B cell (primary cell): ENCODE data around the gene NDUFS7. TPM values are rescaled to one million over a fixed set of nuclear protein-coding genes. Genes with fewer than 3 reads are reported as not detected.

Experiments used
- ATAC-seq: fragments of 200-7000 bp; cut with Tn5 transposase; one replicate; pipeline ENCODE4 v1.10.0; 2021; ENCODE audit warnings: low read depth, mild to moderate bottlenecking, moderate number of reproducible peaks, moderate library complexity
- CTCF ChIA-PET: fragments of 350-600 bp; sonication (Branson Sonifier 250); formaldehyde crosslinking; loops from one replicate; lab custom pipeline; 2021; ENCODE audit warnings: antibody characterized with exemption, inconsistent platforms; lab: Charles Lee
- POLR2A ChIA-PET: fragments of 350-600 bp; sonication (Branson Sonifier 250); formaldehyde crosslinking; loops from one replicate; lab custom pipeline; 2021; ENCODE audit warnings: antibody characterized with exemption; lab: Charles Lee
- DNase-seq: peaks from one replicate; pipeline ENCODE4 v3.0.0; 2013
- H2AFZ ChIP-seq: 2 replicates; pipeline ENCODE4 v1.6.1; 2012; ENCODE audit warnings: mild to moderate bottlenecking, low read depth, low read length; ENCODE audit not compliant: insufficient read depth, poor library complexity, severe bottlenecking
- H3K27ac ChIP-seq, 2 donors: 1 replicate in 1 of 2; 2 replicates in 1 of 2; pipeline ENCODE4 v1.5.1; 2012 to 2013; ENCODE audit warnings: low read length in 2 of 2, mild to moderate bottlenecking in 2 of 2, moderate library complexity in 1 of 2
- H3K27me3 ChIP-seq, 4 experiments: fragments of 200-600 bp in 1 of 4; sonication (generic) in 1 of 4; replicated peaks in 1 of 4; 1 replicate in 2 of 4; 2 replicates in 2 of 4; pipeline versions ENCODE4 v1.6.1 to v1.7.0; 2013 to 2016; ENCODE audit warnings: low read length in 3 of 4, mild to moderate bottlenecking in 2 of 4, mixed read lengths in 1 of 4, moderate library complexity in 1 of 4; ENCODE audit not compliant: insufficient read depth in 4 of 4, control insufficient read depth in 3 of 4; ENCODE audit errors: control extremely low read depth in 1 of 4
- H3K36me3 ChIP-seq, 2 experiments: replicated peaks in 1 of 2; 1 replicate in 1 of 2; 2 replicates in 1 of 2; pipeline versions ENCODE4 v1.6.1 to v1.7.1; 2013; ENCODE audit warnings: low read length in 1 of 2; ENCODE audit not compliant: insufficient read depth in 2 of 2, control insufficient read depth in 1 of 2; ENCODE audit errors: control extremely low read depth in 1 of 2, extremely low read depth in 1 of 2
- H3K4me1 ChIP-seq, 2 donors: fragments of 200-600 bp in 1 of 2; sonication (generic) in 1 of 2; 1 replicate in 1 of 2; 2 replicates in 1 of 2; pipeline versions ENCODE4 v1.5.1 to v1.6.1; 2013 to 2017; ENCODE audit warnings: low read length in 2 of 2; ENCODE audit not compliant: control insufficient read depth in 2 of 2, insufficient read depth in 2 of 2
- H3K4me2 ChIP-seq: replicated peaks from 2 replicates; pipeline ENCODE3; 2012; ENCODE audit warnings: mild to moderate bottlenecking, low read depth, low read length; ENCODE audit not compliant: poor library complexity, severe bottlenecking
- H3K4me3 ChIP-seq, 5 experiments: fragments of 200-600 bp in 1 of 5; sonication (generic) in 1 of 5; 1 replicate in 3 of 5; 2 replicates in 2 of 5; pipeline versions ENCODE4 v1.5.1 to v1.7.0; 2011 to 2016; ENCODE audit warnings: low read length in 4 of 5, mild to moderate bottlenecking in 4 of 5, low read depth in 2 of 5, control low read depth in 1 of 5, moderate library complexity in 1 of 5; ENCODE audit not compliant: insufficient read depth in 1 of 5; ENCODE audit errors: control extremely low read depth in 1 of 5, extremely low read depth in 1 of 5
- H3K79me2 ChIP-seq: fragments of 200-600 bp; sonication (generic); one replicate; pipeline ENCODE4 v1.6.0; 2016; ENCODE audit warnings: low read length; ENCODE audit not compliant: control insufficient read depth, insufficient read depth
- H3K9ac ChIP-seq: fragments of 200-600 bp; sonication (generic); 2 replicates; pipeline ENCODE4 v1.6.1; 2017; ENCODE audit warnings: mild to moderate bottlenecking, low read length, moderate library complexity
- H3K9me3 ChIP-seq, 3 donors: one replicate each; pipeline versions ENCODE4 v1.6.1 to v1.7.1; 2013; ENCODE audit warnings: low read length in 2 of 3; ENCODE audit not compliant: control insufficient read depth in 2 of 3, insufficient read depth in 1 of 3; ENCODE audit errors: control extremely low read depth in 1 of 3
- H4K20me1 ChIP-seq: 2 replicates; pipeline ENCODE4 v1.6.0; 2012; ENCODE audit warnings: mild to moderate bottlenecking, low read length; ENCODE audit not compliant: insufficient read depth, control insufficient read depth, poor library complexity, severe bottlenecking
- H3K27ac Mint-ChIP-seq: one replicate; pipeline ENCODE4 v1.8.0; 2021; ENCODE audit warnings: mixed read lengths
- H3K27me3 Mint-ChIP-seq: one replicate; pipeline ENCODE4 v1.8.0; 2021; ENCODE audit warnings: mixed read lengths
- H3K4me1 Mint-ChIP-seq: one replicate; pipeline ENCODE4 v1.8.0; 2021; ENCODE audit warnings: mixed read lengths
- H3K4me3 Mint-ChIP-seq: one replicate; pipeline ENCODE4 v1.8.0; 2021; ENCODE audit warnings: mixed read lengths
- H3K9me3 Mint-ChIP-seq: one replicate; pipeline ENCODE4 v1.8.0; 2022; ENCODE audit warnings: mixed read lengths; ENCODE audit not compliant: insufficient read depth
- EZH2 ChIP-seq: IDR thresholded peaks from 2 replicates; pipeline ENCODE4 v1.6.1; 2012; ENCODE audit warnings: borderline replicate concordance, low read depth, mild to moderate bottlenecking, moderate library complexity, low read length; ENCODE audit not compliant: insufficient read depth, poor library complexity, severe bottlenecking
- WGBS: methylation state at CpG from one replicate; pipeline ENCODE4 v1.1.5; 2013; ENCODE audit warnings: missing lambda C conversion rate; ENCODE audit not compliant: insufficient coverage; 5-methylcytosine and 5-hydroxymethylcytosine counted together
- intact Hi-C: fragments of 100-400 bp; cut with micrococcal nuclease; formaldehyde crosslinking; loops from one replicate; pipeline ENCODE4 v1.10.0; 2022
- polyA plus RNA-seq: library from polyadenylated mRNA; depleted of rRNA; stranded (reverse); fragments of >200 nt; gene quantifications from 2 replicates; pipeline ENCODE4 v1.2.3, GENCODE V29; 2012
- total RNA-seq, 2 donors: library from RNA; stranded (reverse); fragments of 120-200 nt in 1 of 2; gene quantifications; 1 replicate in 1 of 2; 2 replicates in 1 of 2; pipeline versions ENCODE4 v1.2.3 to v1.2.4, GENCODE V29; 2013 to 2022
- TF ChIP-seq, protein P1 (sequence below): fragments of 200-600 bp; IDR thresholded peaks from one replicate; pipeline ENCODE4 v1.8.0; 2022; ENCODE audit warnings: antibody characterized with exemption, mild to moderate bottlenecking

Gene NDUFS7
- total and polyA plus RNA-seq, 2 donors (not counting 1 experiment from before 2014, with no cell fraction given): 58.8 to 141 TPM

DNA sequence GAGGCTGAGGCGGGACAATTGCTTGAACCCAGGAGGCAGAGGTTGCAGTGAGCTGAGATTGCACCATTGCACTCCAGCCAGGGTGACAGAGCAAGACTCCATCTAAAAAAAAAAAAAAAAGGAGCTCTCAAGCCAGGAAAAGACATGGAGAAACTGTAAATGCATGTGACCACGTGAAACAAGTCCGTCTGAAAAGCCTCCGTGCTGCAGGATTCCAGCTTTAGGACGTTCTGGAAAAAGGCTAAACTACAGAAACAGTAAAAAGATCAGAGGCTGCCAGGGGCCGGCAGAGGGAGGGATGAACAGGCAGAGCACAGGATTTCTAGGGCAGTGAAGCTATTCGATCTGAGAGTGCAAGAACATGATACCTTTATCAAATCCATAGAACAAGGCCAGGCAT, 40.7 kb upstream of the NDUFS7 start:
- H3K4me1 Mint-ChIP-seq: peaks cover 10% of the 10 kb centered on the region
- POLR2A ChIA-PET: interaction anchor here (0.7 to 2.0 kb wide), 3 partner anchors 12 to 63 kb away, joined by 3 to 5 read pairs (median 4); a partner anchor contains a TSS
- intact Hi-C loops: no loop called here

DNA sequence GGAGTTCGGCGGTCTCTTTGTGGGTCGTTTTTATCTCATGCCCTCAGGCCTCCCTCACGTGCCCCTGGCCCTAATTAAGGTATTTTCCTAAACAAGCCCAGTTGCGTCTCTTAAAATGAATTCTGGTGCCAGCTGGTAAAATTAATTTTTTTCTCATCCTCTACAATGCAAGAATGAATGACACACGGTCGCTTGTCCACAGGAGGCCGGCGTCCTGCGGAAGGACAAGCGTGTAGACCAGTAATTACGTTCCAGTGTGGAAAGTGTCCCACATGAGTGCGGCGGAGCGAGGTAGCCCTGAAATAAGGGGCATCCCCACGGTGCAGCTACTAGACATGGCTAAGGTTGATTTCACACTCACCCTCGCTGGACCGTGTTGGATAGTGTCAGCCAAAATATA, 34.5 kb upstream of the NDUFS7 start:
- Histone ChIP-seq H3K79me2 (no peaks in the 10 kb centered on the region), H3K4me3 (no peak overlapping the region), H4K20me1 (no peaks in the 10 kb centered on the region), H3K36me3 (no peaks in the 10 kb centered on the region), H3K27me3 (no peaks in the 10 kb centered on the region), H3K4me1 (peaks cover 9 to 16% of the 10 kb centered on the region in 2 donors), H3K4me2 (no peak overlapping the region), H3K9me3 (peaks cover 0 to 3% (median 0%) of the 10 kb centered on the region in 3 donors), H2AFZ (no peak overlapping the region), H3K27ac (no peak overlapping the region), H3K9ac (no peak overlapping the region)
- no peak for TF ChIP-seq EZH2
- TF ChIP-seq, protein P1, sequence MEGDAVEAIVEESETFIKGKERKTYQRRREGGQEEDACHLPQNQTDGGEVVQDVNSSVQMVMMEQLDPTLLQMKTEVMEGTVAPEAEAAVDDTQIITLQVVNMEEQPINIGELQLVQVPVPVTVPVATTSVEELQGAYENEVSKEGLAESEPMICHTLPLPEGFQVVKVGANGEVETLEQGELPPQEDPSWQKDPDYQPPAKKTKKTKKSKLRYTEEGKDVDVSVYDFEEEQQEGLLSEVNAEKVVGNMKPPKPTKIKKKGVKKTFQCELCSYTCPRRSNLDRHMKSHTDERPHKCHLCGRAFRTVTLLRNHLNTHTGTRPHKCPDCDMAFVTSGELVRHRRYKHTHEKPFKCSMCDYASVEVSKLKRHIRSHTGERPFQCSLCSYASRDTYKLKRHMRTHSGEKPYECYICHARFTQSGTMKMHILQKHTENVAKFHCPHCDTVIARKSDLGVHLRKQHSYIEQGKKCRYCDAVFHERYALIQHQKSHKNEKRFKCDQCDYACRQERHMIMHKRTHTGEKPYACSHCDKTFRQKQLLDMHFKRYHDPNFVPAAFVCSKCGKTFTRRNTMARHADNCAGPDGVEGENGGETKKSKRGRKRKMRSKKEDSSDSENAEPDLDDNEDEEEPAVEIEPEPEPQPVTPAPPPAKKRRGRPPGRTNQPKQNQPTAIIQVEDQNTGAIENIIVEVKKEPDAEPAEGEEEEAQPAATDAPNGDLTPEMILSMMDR: no peak
- H3K4me3 Mint-ChIP-seq: no peak overlapping the region
- CTCF ChIA-PET: no interaction called here
- H3K27ac Mint-ChIP-seq: peak overlapping the region; percentile 26
- ATAC-seq (no peak), DNase-seq (no peak)
- POLR2A ChIA-PET: no interaction called here
- no peaks in the 10 kb centered on the region for H3K27me3 Mint-ChIP-seq
- H3K4me1 Mint-ChIP-seq: peaks cover 6% of the 10 kb centered on the region
- WGBS: 81% methylated on average over 15 of the region's 18 CpGs
- intact Hi-C loops: no loop called here
- H3K9me3 Mint-ChIP-seq: no peaks in the 10 kb centered on the region

More for the DNA sequence above, 40.7 kb upstream of the NDUFS7 start:
- no peaks in the 10 kb centered on the region for H4K20me1 ChIP-seq
- no peak overlapping the region for H3K27ac ChIP-seq
- no peaks in the 10 kb centered on the region for H3K79me2 ChIP-seq
- Mint-ChIP-seq H3K27me3 (no peaks in the 10 kb centered on the region), H3K9me3 (no peaks in the 10 kb centered on the region), H3K4me3 (no peak overlapping the region), H3K27ac (no peak overlapping the region)
- 83% methylated on average over 6 of the region's 7 CpGs for WGBS
- TF ChIP-seq, protein P1: no peak
- TF ChIP-seq EZH2: no peak
- no peaks in the 10 kb centered on the region for H3K27me3 ChIP-seq
- CTCF ChIA-PET: interaction anchor here (0.7 kb wide), 1 partner anchor 194 kb away, joined by 3 read pairs; no protein-coding TSS in a partner anchor
- no peak for DNase-seq
- H3K36me3 ChIP-seq: no peaks in the 10 kb centered on the region
- peaks cover 0 to 4% (median 0%) of the 10 kb centered on the region in 3 donors for H3K9me3 ChIP-seq
- no peak overlapping the region for H3K4me2 ChIP-seq
- no peak overlapping the region for H3K4me3 ChIP-seq
- no peak overlapping the region for H3K9ac ChIP-seq
- ATAC-seq: no peak
- H3K4me1 ChIP-seq: peaks cover 10 to 15% of the 10 kb centered on the region in 2 donors
- no peak overlapping the region for H2AFZ ChIP-seq
